Psoas muscle (tissue), 8 donors: Measurements from ENCODE around the gene PLEKHM2. TPM values are rescaled to one million over a fixed set of nuclear protein-coding genes. Genes with fewer than 3 reads are reported as not detected.
A peak's percentile ranks its signal among the peaks of the same experiment; 100 is the strongest.

Experiments used
- ATAC-seq, 4 donors: fragments of 200-7000 bp; cut with Tn5 transposase; one replicate each; pipeline ENCODE4 v1.9.1; 2020; ENCODE audit warnings: moderate library complexity in 3 of 4, mild to moderate bottlenecking in 2 of 4
- DNase-seq, 2 donors: peaks; one replicate each; pipeline ENCODE4 v3.0.0-alpha.2; 2020
- H3K27ac ChIP-seq: fragments of 200-600 bp; one replicate; pipeline ENCODE4 v1.8.0; 2022
- H3K27me3 ChIP-seq, 3 donors: fragments of 200-600 bp in 1 of 3; one replicate each; pipeline versions ENCODE4 v1.6.1 to v1.8.0; 2013 to 2022; ENCODE audit warnings: low read length in 2 of 3, mild to moderate bottlenecking in 2 of 3, moderate library complexity in 1 of 3; ENCODE audit not compliant: insufficient read depth in 3 of 3
- H3K36me3 ChIP-seq, 2 donors: fragments of 200-600 bp in 1 of 2; one replicate each; pipeline versions ENCODE4 v1.6.1 to v1.8.0; 2013 to 2022; ENCODE audit warnings: low read depth in 1 of 2, mild to moderate bottlenecking in 1 of 2, moderate library complexity in 1 of 2; ENCODE audit not compliant: insufficient read depth in 1 of 2
- H3K4me1 ChIP-seq: fragments of 200-600 bp; one replicate; pipeline ENCODE4 v1.8.0; 2022
- H3K4me3 ChIP-seq: fragments of 200-600 bp; one replicate; pipeline ENCODE4 v1.8.0; 2022; ENCODE audit warnings: mild to moderate bottlenecking
- H3K9me3 ChIP-seq: fragments of 200-600 bp; one replicate; pipeline ENCODE4 v1.8.0; 2022
- WGBS, 3 donors: extraction: QIAGEN DNeasy Blood & Tissue Kit; methylation state at CpG; one replicate each; pipeline versions ENCODE4 v1.1.6 to v1.1.7; 2013; 5-methylcytosine and 5-hydroxymethylcytosine counted together
- intact Hi-C, 2 donors: fragments of 100-400 bp; cut with DNase I; formaldehyde crosslinking; loops; one replicate each; pipeline versions ENCODE4 v1.11.0 to v1.14.2; 2022
- polyA plus RNA-seq, 3 donors: library from polyadenylated mRNA; stranded (reverse); fragments of 200-250 nt; gene quantifications; one replicate each; pipeline ENCODE4 v1.2.3, GENCODE V29; 2013
- total RNA-seq, 4 donors: library from RNA; stranded (reverse); fragmentation: NEBNext Ultra II Directional in 2 of 4; extraction: Animal tissue kit (Norgen Biotek cat#: 25700) in 2 of 4; gene quantifications; one replicate each; pipeline versions ENCODE4 v1.2.1 to v1.2.4, GENCODE V29; 2021 to 2023
- TF ChIP-seq, protein P1 (sequence below): fragments of 200-600 bp; IDR thresholded peaks from one replicate; pipeline ENCODE4 v1.8.0; 2022; ENCODE audit warnings: antibody characterized with exemption
- donor health status: healthy with polysubstance abuse.
- donor health status: DM: no; HTN: no; CAD: no; lungs with moderate emphysema.
- donor health status: Bipolar disorder and iron deficiency.
- donor health status: healthy.
- donor health status: DM: yes; HTN: yes; CAD: no.
- donor health status: DM: no; HTN: no; CAD: no.
- donor health status: DM: no; HTN: no; CAD: no.
- donor health status: DM: yes; HTN: yes; CAD: no.

Gene PLEKHM2
- total and polyA plus RNA-seq, 7 donors, result 78.1 to 177 (median 148) TPM

GRCh38 chr1:15722836-15723532 is 38.9 kb downstream of the PLEKHM2 start:
- no peak overlapping the region for H3K4me3 ChIP-seq
- H3K36me3 ChIP-seq, result peaks cover 5 to 95% of the 10 kb centered on the region in 2 donors
- H3K4me1 ChIP-seq, result peaks cover 38% of the 10 kb centered on the region
- peak overlapping the region; percentile 38 for H3K27ac ChIP-seq
- intact Hi-C loops, result no loop called here
- H3K27me3 ChIP-seq, result no peaks in the 10 kb centered on the region
- DNase-seq (no peak), ATAC-seq (no peak)
- WGBS, 3 donors, result 71 to 75% (median 72%) methylated on average over 13 of the region's 13 CpGs
- H3K9me3 ChIP-seq, result no peaks in the 10 kb centered on the region
- TF ChIP-seq, protein P1, sequence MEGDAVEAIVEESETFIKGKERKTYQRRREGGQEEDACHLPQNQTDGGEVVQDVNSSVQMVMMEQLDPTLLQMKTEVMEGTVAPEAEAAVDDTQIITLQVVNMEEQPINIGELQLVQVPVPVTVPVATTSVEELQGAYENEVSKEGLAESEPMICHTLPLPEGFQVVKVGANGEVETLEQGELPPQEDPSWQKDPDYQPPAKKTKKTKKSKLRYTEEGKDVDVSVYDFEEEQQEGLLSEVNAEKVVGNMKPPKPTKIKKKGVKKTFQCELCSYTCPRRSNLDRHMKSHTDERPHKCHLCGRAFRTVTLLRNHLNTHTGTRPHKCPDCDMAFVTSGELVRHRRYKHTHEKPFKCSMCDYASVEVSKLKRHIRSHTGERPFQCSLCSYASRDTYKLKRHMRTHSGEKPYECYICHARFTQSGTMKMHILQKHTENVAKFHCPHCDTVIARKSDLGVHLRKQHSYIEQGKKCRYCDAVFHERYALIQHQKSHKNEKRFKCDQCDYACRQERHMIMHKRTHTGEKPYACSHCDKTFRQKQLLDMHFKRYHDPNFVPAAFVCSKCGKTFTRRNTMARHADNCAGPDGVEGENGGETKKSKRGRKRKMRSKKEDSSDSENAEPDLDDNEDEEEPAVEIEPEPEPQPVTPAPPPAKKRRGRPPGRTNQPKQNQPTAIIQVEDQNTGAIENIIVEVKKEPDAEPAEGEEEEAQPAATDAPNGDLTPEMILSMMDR, result no peak

- TF ChIP-seq, protein P1, result no peak
- H3K27me3 ChIP-seq, result no peaks in the 10 kb centered on the region
- peaks cover 38% of the 10 kb centered on the region for H3K4me1 ChIP-seq
- H3K36me3 ChIP-seq, result peaks cover 7 to 96% of the 10 kb centered on the region in 2 donors
- intact Hi-C loops, result no loop called here
- H3K9me3 ChIP-seq, result no peaks in the 10 kb centered on the region
- ATAC-seq (no peak), DNase-seq (no peak)
- no peak overlapping the region for H3K4me3 ChIP-seq
- peak overlapping the region; percentile 38 for H3K27ac ChIP-seq
- WGBS, 3 donors, result 77 to 79% (median 77%) methylated on average over 19 to 20 of the region's 20 CpGs
Observed at GRCh38 chr1:15723631-15724246, 39.6 kb downstream of the PLEKHM2 start.

DNA sequence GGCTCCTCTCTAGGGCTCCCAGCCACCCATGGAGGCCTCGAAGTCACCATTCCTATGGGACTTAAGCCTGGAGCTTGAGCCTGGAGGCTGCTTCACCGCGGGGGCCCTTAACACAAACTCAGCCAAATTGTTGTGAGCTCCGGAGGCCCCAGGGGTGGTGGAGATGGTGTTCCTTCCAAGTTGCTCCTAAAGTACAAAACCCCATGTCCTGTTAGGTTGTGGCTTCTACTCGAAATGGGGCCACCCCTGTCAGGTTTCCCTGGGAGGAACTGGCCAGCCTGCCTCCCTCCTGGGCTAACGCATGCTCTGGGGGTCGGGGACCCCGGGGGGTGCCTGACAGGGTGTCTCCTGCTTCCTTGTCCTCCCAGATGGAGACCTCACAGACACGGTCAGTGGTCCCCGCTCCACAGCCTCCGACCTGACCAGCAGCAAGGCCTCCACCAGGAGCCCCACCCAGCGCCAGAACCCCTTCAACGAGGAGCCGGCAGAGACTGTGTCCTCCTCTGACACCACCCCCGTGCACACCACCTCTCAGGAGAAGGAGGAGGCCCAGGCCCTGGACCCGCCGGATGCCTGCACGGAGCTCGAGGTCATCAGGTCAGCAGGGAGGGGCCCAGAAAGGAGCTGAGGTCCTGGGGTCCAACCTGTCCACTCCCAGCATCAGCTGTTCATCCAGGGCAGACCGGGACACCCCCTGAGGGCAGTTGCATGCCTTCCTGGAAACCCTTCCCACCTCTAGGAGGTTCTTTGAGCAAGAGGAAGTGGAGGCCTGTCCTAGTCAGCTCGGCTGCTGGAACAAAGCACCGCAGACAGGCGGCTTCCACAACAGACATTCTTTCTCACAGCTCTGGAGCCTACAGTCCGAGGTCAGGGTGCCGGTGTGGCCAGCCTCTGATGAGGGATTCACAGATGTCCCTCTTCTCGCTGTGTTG is 41.1 kb downstream of the PLEKHM2 start:
- intact Hi-C loops, result no loop called here
- TF ChIP-seq, protein P1, result no peak
- no peaks in the 10 kb centered on the region for H3K27me3 ChIP-seq

DNA sequence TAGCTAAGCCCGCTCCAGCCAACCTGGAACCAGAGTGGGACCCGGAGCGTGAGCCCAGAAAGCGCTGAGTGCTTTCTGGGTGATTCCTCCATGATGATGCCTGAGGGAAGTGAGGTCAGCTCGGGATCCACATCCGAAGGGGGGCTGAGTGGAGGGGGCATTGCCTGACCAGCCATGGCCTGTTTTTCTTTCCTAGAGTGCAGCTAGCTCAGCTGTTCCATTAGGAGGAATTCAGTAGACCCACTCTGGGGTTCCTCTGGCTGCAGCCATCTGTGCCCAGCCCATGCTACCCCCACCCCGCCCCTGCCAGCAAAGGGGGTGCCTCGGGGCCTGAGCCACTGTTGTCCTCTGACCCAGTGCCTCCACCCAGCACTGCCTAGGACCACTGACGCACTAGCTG is 42.4 kb downstream of the PLEKHM2 start:
- Histone ChIP-seq H3K9me3 (no peaks in the 10 kb centered on the region), H3K4me3 (no peak overlapping the region), H3K27me3 (no peaks in the 10 kb centered on the region), H3K27ac (peak overlapping the region; percentile 77), H3K4me1 (peaks cover 37% of the 10 kb centered on the region), H3K36me3 (peaks cover 3 to 97% of the 10 kb centered on the region in 2 donors)
- intact Hi-C loops, result no loop called here
- ATAC-seq (no peak), DNase-seq (no peak)
- 82 to 92% (median 88%) methylated on average over 9 of the region's 9 CpGs for WGBS, 3 donors
- TF ChIP-seq, protein P1, result no peak

More for the DNA sequence above, 41.1 kb downstream of the PLEKHM2 start:
- no peaks in the 10 kb centered on the region for H3K9me3 ChIP-seq
- H3K4me1 ChIP-seq, result peaks cover 44% of the 10 kb centered on the region
- peak in 1 of 2 donors; percentile 55 for DNase-seq
- no peak for ATAC-seq
- H3K27ac ChIP-seq, result peak overlapping the region; percentile 25
- WGBS, 3 donors, result 80 to 84% (median 83%) methylated on average over 25 to 26 of the region's 26 CpGs
- no peak overlapping the region for H3K4me3 ChIP-seq
- peaks cover 3 to 96% of the 10 kb centered on the region in 2 donors for H3K36me3 ChIP-seq
